DMS114 treated with DMSO at 0.1 percent for 48 hours (cell line): ENCODE results near the gene KCNQ2.

ENCODE experiments used
- DNase-seq: peaks from one replicate; lab custom pipeline; 2025; ENCODE audit not compliant: unreplicated experiment; lab: John Stamatoyannopoulos, UW

Gene KCNQ2

DNA sequence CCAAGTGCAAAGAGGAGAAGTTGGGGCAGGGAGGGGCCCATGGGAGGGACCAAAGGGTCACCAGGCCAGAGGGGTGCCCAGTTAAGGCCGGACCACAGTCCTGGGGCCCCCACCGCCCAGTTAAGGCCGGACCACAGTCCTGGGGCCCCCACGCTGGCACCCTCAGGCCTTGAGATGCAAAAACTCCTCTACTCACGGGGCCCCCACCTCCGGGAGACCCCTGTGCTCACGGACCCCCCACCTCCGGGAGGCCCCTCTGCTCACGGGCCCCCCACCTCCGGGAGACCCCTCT, 16.9 kb downstream of the KCNQ2 start:
- DNase-seq, result no peak

DNA sequence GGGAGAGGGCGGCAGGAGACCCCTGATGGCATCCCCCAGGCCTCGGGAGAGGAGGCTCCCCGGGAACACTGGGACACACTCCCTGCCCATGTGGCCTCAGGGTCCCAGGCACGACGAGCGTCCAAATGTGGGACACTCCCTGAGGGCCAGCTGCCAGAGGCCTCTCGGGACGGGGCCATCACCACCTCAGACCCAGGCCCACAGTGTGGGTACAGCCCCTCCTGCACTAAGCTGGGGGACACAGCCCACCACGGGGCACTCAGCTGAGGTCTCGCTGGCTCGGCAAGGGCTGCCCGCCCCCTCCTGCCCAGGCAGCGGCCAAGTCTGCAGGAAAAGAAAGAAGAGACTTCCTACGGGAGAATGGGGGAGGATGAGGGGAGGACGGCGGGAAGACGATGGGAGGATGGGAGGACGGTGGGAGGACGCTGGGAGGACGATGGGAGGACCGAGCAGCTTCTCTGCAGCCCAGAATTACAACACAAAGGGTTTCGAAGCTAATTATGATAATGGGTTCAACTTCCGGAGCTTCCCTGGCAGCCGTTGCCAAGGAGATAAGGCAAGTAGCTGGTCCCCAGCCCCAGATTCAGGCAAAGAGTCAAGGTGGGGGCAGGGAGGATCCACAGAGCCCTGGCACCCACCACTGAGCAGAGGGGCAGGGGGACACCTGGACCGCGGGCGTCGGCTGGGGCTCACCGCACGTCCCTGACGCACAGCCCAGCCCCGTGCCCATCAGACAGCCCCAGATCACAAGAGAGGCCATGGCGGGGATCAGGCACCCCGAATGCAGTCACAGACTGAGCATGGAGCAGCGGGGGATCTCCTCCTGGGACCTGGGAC, 17.5 kb downstream of the KCNQ2 start:
- no peak for DNase-seq

DNA sequence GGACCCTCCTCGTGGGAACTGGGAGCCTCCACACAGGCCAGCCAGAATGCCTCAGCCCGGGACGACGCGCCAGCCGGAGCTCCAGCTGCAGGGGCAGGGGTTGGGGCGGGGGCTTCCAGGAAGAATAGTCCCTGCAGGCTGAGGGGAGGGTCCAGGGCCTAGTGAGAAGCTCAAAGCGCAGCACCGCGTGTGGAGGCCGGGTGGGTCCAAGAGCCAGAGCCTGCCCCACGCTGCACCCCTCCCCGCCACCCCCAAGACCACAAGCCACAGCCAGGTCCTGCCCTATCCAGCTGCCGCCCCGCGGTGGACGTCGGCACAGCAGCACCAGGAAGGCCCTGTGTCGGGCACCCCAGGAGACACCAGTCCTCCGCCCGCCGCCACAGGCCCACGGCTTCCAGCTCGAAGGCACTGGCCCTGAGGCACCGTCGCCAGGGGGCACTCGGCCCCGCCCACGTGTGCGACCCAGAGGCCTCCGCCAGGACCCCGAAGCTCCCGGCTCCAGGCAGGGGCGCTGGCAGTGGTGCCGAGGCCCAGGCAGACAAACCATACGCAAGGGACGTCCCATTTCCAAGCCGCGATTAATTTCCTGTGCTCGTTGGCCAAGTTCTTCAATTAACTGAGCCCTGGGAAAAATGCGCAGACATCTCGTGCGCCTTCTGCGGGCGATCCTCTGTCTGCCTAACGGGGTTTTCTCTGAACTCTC, 19.5 kb downstream of the KCNQ2 start:
- DNase-seq, result no peak

DNA sequence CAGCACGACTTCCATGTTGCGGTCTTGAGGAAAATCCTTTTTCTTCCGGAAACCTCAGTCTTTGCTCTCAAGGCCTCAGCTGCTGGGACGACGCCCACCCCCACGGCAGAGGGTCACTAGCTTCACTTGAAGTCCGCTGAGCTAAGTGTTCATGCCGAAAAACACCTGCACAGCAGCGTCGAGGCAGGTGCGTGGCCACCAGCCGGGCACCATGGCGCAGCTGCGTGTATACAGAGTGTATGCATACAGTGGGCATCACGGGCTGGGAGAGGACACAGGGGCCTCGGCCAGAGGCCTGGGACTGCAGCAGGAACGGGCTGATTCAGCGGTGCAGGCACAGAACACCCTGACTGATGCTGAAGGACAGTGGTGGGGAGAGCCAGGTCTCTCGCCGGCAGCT, 20.1 kb downstream of the KCNQ2 start:
- no peak for DNase-seq

DNA sequence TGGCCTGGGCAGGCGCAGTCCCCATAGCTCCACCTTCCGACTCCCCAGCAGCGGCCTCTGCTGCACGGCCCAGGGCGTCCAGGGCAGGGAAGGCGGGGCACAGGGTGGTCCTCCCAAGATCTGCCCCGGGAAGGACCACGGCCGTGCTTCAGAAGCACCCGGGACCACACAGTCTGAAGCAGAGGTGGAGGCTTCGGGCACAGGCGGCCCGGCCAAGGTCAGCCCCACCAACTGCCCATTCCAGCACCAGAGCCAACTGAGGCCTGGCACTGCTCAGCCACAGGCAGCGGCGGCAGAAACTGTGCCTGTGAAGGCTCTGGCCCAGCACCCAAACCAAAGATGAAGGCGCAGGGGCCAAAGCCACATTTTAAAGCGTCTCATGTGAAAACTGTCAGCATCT, 20.6 kb downstream of the KCNQ2 start:
- no peak for DNase-seq

DNA sequence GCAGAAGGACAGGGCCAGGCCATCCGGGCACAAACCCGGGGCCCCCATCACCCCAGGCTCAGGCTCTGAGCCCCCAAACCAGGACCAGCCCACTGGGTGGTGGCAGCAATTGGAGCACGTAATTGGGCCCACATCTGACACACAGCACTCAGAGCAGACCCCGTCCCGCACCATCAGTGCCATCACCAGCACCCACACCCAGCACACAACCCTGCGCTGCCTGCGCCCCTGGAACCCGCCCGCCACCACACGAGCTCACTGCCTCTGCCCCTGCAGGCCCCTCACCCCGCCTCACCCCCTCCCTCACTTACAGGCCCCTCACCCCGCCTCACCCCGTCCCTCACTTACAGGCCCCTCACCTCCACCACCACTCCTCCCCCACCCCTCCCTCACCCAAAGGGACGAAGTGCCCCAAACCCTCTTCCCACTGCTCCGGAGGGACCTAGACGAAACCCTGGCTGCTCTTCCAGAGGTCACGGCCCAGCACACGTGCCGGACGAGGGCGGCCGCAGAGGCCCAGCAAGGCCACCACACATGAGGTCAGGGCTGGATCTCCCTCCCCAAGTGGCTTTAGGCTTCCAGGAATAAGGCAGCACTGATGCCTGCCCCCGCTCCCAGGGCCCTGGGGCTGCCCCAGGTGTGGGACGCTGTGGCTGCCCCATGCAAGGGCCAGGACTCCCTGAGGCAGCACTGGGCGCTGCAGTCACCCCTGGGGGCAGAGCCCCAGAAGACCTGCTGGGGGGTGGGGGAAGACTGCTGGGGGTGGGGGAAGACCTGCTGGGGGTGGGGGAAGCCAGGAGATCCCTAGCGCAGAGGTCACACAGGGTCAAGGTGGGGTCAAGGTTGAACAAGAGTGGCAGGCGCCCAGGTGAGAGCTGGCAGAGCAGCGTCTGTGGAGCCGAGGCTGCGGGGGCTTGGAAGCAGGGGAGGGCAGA, 22.4 kb downstream of the KCNQ2 start:
- DNase-seq, result no peak

- no peak for DNase-seq
Observed at GRCh38 chr20:63449025-63449424, 23.4 kb downstream of the KCNQ2 start.

GRCh38 chr20:63448031-63448430, 24.4 kb downstream of the KCNQ2 start:
- DNase-seq, result no peak

DNA sequence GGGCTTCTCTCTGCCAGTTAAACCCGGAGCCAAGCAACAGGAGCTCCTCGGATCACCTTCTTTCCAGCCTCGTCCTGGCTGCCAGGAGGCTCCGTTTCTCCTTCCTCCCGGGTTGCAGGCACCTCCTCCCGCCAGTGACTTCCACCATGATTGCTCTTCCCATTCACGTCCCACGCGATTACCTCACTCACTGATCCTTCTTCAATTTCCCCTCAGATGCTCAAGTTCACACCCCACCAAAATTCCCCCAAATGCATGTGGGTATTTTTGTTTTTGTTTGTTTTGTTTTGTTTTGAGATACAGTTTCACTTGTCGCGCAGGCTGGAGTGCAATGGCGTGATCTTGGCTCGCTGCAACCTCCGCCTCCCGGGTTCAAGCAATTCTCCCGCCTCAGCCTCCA, 25.1 kb downstream of the KCNQ2 start:
- no peak for DNase-seq

DNA sequence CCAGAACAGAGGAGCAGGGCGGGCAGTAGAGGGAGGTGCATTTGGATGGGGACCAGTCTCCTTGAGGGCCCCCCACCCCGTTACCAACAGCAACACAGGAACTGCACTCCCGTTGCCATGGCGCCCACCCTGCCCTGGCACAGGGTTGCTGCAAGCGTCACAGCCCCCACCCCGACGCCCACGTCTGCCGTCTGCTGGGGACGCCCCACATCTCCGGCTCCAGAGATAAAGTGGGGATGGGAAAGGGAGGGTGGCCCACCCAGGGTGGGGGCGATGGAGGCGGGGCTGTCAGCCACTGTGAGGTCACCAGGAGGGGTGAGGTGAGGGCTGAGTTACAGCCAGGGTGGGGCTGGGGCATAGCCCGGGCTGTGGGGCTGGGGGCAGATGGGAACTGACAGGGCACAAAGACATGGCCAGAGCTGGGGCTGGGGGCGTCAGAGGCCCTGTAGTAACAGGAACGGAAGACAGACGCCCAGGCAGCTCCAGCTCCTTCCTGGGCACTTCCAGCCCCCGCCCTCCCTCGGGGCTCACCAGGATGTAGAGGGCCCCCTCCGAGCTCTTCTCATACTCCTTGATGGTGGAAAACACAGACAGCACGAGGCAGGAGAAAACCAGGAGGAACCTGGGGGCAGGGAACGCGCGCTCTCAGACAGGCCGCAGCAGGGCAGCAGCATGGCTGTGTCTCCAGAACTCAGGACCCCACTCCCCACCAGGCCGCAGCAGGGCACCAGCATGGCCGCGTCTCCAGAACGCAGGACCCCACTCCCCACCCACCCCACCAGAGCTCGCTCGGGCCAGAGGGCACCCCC, 26.0 kb downstream of the KCNQ2 start:
- no peak for DNase-seq

DNA sequence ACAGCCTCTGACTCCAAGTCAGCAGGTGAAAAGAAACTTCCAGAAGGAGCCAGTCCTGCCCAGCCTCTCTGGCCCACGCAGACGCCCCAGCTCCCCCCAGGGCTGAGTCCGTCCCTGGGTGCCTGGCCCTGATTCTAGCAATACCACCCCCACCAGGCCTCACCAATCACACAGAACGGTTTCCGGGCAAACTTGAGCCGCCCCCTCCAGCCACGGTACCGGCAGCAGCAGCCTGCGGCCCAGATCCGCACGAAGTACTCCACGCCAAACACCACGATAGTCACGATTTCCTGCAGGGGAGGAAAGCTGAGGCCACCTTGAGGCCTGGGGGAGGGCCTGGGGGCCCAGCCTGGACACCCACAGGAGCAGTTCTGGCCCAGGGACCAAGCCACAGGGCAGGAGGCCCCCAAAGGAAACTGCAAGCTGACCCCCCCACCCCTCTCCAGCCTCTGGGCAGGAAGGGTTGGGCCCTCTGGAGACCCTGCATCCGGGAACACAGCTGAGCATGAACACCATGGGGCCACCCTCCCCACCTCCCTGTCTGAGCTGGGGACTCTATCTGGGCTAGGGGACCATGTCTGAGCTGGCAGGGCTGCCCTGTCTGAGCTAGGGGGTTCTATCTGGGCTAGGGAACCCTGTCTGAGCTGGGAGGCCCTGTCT, 27.2 kb downstream of the KCNQ2 start:
- DNase-seq, result no peak

DNA sequence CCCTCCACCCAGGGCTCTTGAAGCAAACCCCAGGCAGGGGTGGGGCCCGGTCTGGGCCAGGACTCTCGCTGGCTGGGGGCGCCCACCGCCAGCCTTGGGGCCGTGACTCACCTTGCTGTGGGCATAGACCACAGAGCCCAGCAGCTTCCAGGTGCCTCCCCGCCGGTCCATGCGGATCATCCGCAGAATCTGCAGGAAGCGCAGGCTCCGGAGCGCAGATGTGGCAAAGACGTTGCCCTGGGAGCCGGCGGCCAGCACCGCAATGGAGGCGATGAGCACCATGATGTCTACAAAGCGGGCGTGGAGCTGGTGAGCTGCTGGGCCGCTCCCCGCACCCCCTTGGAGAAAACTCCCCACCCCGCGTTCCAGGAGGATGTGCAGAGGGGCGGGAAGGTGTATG, 27.9 kb downstream of the KCNQ2 start:
- DNase-seq, result no peak

DNA sequence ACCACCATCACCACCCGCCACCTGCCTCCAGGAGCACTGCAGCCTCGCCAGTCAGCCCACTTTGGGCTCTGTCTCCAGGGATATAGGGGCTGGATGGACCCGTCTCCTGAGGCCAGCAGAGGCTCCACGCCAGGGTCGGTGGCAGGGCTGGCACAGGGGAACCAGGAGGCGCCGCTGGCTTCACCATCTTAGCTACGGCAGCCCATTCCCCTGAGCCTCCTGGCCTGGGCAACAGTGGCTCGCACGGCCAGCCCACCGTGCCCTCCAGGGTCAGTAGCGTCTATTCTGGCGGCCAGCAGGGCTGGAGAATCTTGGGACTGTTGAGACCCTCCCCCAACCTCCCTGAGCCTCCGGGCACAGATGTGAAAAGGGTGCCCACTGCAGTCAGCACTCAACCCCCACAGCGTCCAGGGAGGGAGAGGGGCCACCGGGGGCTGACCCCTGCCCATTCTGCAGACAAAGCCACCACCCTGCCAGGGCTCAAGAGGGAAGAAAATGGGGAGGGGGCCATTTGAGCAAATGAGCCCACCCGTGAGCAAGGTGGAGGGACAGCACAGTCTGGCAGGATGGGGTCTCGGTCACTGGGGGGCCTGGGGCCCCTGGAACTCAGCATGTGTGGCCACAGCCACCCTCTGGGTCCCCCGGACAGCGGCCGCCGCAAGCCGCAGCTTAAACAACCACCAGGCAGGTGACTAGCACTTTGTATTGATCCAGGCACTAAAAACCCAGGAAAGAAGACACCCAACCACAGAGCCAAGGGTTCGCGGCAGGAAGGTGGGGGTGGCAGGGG, 28.7 kb downstream of the KCNQ2 start:
- no peak for DNase-seq

- DNase-seq, result no peak
Observed at GRCh38 chr20:63442100-63442493, 30.4 kb downstream of the KCNQ2 start.

GRCh38 chr20:63441136-63442099, 31.0 kb downstream of the KCNQ2 start:
- DNase-seq, result no peak

DNA sequence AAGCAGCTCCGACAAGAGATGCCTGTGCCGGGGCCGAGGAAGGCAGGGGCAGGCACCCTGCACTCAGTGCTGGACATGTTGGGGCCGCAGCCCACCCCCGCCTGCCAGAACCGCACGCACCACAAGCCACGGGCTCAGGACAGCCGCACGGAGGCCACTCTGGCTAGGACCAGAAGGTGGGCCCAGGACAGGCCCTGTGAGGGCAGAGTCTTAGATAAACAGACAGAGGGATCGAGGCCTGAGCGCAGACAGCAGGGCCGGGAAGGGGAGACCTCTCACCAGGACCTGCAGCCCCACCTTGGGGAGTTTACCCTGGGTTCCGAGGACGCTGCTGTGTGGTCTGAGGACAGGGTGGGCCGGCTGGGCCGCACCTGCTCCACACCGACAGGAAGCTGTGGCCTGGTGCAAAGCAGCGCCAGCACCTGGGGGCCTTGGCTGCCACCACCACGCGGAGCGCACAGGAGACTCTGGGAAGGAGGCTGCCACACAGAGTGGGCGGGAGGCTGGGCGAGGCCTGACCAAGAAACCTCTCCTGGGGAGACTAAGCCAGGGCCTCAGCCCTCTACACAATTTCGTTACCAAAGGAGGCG, 32.0 kb downstream of the KCNQ2 start:
- no peak for DNase-seq

DNA sequence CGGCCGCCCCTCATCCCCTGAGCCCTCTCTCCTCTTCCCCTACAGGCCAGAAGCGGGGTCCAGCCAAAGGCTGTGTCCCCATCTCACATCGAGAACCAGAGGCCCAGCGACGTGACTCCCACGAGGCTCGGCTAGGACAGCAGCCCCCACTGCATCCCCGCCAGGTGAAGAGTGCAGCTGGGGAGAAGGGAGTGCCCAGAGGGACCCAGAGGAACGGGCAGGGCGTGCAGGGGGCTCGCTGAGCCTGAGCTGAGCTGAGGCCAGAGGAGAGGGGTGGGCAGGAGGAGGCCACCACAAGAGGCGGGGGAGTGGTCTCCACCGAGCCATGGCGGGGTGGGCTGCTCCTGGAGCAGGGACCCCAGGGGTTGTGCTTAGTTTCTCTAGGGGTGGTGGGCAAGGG, 32.6 kb downstream of the KCNQ2 start:
- DNase-seq, result no peak

DNA sequence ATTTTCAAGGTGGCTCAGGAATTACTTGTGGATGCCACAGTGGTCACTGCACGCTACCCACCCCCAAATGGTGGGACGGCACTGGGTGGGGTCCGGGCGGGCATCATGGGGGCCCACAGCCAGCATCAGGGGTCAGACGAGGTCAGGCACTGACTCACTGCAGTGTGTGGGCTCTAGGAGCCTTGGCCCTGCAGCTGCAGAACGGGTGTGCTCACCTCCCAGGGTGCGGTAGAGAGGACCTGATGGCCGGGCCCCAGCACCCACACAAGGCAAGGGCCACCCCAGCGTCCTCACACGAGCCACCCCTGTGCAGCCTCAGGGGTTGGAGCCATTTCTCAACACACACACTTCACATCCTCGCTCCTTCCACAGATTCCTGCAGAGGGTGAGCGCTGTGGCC, 34.3 kb downstream of the KCNQ2 start:
- no peak for DNase-seq
